NOMO-1 treated with dmso at 0.1 percent for 144 hours (cell line): Measurements from ENCODE around the gene TEX261.

Experiments
- DNase-seq: peaks from one replicate; lab custom pipeline; 2025; ENCODE audit not compliant: unreplicated experiment; lab: John Stamatoyannopoulos, UW

Gene TEX261

GRCh38 chr2:70982971-70983370 is 11.7 kb downstream of the TEX261 start:
- DNase-seq: no peak

DNA sequence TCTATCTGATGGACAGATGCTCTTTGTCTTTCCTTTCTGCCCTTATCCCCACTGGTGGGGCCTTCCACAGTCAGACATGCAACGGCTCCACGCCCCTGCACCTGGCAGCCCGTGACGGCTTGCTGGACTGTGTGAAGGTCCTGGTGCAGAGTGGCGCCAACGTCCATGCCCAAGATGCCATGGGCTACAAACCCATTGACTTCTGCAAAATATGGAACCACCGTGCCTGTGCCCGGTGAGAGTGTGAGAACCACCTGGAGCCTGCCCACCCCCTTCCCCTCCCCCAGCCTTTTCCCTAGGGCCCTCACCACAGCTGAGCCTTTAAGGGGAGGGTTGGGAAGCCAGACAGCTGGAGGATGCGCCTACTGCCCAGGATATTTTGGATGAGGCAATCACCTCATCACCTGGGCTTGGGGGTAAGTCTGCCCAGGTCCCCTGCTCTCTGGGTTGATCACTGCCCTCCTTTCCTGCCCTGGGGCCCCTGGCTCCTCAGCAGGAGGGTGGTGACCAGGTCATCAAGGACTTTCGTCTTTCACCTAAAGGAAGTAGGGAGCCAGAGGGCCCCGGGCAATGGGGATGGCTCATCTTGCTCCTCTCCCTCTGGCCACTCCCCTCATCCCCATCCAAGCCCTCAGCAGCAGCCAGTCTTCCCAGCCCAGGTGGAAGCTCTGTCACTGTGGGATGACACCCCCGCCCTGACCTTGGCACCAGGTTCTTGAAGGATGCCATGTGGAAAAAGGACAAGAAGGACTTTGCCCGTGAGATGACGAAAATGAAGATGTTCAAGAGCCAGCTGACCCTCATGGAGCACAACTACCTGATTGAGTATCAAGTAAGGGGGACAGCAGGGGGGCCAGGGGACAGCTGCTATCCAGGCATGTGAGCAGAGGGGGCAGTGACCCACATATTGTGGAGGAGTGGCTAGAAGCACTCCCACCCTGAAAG is 12.5 kb downstream of the TEX261 start:
- no peak for DNase-seq

GRCh38 chr2:70981421-70981820 is 13.3 kb downstream of the TEX261 start:
- DNase-seq: no peak

DNA sequence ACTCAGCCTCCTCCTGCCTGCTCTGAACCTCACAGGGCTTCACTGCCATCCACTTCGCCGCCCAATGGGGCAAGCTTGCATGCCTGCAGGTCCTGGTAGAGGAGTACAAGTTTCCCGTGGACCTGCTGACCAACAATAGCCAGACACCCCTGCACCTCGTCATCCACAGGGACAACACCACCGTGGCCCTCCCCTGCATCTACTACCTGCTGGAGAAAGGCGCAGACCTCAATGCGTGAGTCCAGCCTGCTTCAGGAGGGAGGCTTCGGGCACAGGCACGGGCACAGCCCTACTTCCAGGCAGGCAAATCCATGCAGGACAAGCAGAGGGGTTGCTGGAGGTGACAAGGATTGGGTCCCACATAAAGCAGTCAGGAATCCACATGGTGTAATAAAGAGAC is 15.0 kb downstream of the TEX261 start:
- no peak for DNase-seq

GRCh38 chr2:70979180-70979488 is 15.5 kb downstream of the TEX261 start:
- DNase-seq: no peak

DNA sequence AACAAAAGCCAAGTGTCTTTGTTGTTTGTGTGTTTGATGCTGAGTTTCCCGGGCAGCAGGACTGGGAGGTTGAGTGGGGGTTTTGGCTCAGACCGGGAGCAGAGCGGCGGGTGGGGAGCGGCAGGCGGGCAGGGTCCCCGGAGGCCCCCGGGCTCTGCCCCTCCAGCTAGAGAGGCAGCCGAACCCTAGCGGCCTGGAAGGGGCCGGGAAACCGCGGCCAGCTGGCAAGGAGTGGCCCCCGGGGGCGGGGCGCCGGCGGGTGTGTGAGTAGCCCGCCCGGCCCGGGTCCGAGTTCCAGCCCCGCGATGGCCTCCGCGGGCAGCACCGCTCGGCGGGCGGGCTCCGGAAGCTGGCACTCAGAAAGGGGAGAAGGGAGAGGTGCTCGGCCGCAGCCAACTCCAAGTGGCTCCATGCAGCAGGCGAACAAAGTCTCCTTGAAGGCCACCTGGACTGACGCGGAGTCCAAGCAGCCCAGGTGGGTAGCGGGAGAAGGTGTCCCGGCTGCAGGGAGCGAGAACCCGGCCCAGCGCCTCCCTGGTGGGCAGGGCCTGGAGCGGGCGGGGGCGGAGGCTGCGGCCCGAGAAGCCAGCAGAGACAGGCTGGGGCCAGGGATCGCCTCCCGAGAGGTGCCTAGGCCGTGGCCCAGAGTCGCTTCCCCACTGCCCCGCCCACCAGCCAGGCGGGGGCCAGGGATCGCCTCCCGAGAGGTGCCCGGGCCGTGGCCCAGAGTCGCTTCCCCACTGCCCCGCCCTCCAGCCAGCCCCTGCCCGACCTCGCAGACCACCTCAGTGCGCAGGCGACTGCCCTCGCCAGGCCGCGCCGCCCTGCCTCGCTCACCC is 16.1 kb downstream of the TEX261 start, which contains the start of gene ANKRD53:
TSS of gene ANKRD53 (plus strand) at position 290 of the 839 bp plus-strand sequence. CDS start at position 306, 16 bp downstream.
- DNase-seq: no peak

DNA sequence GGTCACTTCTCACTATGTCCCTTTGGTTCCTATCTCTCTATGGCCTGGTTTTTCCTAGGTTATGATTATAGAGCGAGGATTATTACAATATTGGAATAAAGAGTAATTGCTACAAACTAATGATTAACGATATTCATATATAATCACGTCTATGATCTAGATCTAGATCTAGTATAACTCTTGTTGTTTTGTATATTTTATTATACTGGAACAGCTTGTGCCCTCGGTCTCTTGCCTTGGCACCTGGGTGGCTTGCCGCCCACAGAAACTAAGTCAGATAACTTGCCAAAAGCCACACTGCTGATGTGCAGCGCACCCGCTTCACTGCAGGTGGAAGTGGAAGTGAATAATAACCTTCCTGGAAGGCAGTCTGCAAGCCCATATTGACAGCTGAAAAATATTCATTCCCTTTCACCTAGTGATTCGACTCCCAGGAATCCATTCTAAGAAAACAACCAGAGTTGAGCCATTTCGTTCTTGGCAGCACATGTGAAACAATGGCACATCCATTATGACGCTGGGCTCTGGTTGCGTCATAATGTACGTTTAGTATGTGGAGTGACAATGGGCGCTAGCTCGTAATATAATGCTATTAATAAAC is 17.0 kb downstream of the TEX261 start:
- peak; percentile 16 for DNase-seq

DNA sequence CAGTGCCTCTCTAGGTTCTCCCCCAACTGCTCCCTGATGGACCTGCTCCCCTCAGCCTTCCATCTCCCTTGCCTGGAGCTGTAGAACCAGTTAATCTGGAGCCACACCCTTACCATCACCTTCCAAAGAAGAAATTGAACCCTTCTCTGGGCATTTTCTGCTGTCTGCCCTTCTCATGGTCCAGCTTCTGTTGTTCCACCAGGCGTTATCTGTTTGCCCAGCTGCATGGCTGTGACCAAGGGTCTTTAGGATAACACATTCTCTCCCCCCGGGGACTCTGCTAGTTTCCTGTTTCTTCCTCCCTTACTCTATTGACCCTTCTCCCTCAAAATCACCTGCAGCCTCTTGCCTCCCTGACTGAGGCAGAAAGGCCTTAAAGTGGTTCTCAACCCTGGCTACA is 19.4 kb downstream of the TEX261 start:
- no peak for DNase-seq

GRCh38 chr2:70974592-70974991 is 20.1 kb downstream of the TEX261 start:
- no peak for DNase-seq

DNA sequence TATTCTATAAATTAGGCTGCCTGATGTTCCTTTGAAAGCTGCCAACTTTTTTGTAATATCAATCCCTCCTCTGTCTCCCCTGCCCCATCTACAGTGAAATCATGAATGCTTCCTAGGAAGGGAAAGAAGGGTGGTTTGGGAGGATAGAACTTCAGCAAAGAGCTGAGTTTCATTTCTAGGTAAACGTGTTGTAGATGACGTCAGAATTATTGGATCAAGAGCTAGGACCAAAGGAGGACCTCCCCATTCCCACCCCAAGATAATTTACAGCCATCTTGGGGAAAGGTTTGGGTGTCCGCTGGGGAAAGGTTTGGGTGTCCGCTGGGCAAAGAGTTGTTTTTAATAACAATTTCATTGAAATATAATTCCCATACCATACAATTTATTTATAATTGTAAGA is 27.5 kb downstream of the TEX261 start:
- DNase-seq: no peak

DNA sequence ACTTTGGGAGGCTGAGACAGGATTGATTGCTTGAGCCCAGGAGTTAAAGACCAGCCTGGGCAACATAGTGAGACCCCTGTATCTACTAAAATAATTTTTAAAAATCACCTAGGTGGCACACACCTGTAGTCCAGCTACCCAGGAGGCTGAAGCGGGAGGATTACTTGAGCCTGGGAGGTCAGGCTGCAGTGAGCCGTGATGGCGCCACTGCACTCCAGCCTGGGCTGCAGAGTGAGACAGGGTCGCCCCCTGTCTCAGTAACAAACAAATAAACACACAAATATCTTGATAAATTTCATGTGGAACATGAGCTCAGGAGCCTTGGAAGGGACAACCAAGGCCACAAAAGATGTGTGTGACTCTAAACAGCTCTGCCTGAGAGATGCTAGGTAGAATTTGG is 28.0 kb downstream of the TEX261 start:
- DNase-seq: no peak

GRCh38 chr2:70965506-70965905 is 29.2 kb downstream of the TEX261 start:
- no peak for DNase-seq

DNA sequence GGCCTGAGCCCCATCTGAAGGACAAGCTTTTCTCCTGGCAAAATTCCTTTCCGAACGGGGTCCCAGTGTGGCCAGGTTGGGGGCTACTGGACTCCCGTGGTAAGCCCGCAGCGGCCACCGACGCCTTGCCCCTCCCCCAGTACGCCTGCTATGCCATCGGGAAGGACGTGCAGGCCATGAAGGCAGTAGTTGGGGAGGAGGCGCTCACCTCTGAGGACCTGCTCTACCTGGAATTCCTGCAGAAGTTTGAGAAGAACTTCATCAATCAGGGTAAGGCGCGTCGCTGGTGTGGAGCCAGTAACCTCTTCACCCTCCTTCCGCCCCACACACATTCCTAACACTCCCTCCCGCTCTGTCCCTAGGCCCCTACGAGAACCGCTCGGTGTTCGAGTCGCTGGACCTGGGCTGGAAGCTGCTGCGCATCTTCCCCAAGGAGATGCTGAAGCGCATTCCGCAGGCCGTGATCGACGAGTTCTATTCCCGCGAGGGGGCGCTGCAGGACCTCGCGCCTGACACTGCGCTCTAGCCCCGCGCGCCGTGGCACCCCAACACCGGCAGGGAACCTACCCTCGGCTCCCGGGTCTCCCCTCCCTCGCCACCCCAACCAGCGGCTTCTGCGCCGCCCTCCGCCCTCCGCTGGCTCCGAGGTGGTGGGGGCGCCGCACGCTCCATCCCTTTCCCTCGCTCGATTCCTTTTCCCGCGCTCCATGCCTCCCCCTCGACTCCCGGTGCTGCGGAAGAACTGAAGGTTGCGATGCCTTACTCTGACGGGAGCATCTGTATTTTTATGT is 29.9 kb downstream of the TEX261 start:
- peak; percentile 38 for DNase-seq

GRCh38 chr2:70964133-70964532 is 30.5 kb downstream of the TEX261 start:
- no peak for DNase-seq

DNA sequence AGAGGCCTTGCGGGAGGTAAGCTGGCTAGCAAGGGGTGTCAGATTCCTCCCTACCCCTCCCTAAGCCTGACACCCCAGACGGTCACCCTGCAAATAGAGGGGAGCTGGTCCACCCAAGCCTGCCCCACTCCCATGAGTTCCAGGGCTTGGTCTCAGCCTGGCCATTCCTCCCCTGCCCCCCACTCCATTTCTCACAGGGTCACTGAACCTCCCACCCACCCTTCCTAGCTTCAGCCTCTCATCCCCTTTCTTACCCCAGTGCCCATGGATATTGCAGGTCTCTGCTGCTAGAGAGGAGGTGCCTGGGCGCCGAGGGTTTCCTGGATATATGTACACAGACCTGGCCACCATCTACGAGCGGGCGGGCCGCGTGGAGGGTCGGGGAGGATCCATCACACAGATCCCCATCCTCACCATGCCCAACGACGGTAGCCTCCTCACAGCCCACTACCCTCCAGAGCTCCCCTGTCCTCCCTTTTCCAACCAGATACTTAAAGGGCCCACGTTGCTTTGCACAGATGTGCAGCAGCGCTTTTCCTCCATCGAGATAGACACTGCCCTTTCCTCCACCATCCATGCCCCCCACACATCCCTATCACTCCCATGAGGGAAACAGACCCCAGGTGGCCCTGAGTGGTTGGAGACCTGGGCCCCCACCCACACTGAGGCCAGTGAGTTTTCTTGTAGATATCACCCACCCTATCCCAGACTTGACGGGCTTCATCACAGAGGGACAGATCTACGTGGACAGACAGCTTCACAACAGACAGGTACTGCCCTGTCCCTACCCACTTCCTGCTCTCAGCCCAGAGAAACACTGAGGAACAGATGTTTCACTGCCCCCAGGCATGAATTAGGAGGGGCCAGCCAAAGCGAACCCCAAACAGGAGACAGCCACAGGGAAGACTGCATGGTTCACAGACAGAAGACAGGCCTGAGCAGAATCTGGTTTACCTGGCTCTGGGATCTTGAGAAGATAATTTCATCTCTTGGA is 31.5 kb downstream of the TEX261 start:
- no peak for DNase-seq

DNA sequence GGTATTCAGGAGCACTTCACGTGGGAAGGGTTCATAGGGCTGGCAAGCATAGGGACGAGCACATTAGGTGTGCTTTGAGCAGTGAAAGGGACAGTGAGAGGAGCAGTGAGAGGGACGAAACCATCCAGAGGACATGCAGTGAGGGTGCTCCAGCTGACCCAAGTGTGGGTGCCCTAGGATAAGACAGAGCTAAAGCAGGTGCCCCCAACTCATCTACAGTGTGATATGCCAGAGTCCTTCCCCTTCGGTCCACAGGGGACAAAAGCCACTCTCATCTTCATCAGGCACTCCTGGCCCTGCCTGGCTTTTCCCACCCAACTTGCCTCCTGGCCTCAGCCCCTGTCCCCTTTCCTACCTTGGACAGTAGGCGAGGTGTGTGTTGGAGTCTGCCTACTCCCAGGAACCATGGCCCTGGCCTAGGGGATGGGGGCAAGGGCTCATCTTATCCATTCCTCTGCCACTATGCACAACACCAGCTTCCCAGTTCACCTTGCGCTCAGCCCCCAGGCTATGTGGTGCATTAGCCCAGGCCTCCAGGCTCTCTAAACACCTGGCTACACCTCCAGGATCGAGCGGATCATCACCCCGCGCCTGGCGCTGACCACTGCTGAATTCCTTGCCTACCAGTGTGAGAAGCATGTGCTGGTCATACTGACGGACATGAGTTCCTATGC is 32.3 kb downstream of the TEX261 start:
- DNase-seq: no peak

- no peak for DNase-seq
Measured at GRCh38 chr2:70961648-70961994, 33.1 kb downstream of the TEX261 start.

GRCh38 chr2:70960833-70961647 is 33.6 kb downstream of the TEX261 start:
- DNase-seq: no peak
